ENCODE measurements around the gene ANKIB1.

Gene ANKIB1

DNA sequence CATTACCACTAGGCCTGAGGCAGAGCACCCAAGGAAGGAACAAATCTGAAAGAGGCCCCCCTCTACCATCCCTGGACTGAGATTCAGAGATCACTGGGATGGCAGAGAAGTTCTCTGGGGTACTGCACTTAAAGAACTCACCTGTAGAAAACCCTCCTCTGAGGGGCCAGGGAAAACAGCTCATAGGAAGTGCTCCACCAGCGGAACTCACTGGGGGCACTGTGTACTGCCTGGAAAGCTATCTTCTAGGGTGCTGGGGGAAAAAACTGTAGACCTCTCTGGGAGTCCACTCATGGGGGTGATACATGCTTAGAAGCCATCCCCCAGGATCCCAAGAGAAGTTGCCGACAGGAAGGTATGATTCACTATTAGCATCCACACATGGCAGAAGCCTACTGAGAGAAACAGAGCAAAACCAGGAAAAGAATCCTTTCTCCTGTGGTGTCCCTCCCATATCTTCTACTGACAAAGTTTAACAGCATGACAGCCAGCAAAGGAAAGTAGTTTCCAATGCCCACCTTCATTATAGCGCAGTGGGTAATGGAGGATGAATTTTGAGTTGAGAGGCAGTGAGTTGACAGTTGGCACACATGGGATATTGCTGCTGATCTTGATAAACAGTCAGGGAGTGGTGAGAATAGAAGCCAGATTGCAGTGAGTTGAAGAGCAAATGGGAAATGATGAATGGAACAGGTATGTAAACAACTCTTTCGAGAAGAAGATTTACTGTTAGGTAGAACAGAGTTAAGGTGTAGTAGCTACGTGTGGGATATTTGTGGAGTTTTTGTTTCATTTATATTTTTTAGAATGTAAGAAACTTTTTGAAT, 20.9 kb downstream of the ANKIB1 start:
- no peak overlapping the region for H3K4me3 ChIP-seq (ENCODE audit: low read depth, low read length)

DNA sequence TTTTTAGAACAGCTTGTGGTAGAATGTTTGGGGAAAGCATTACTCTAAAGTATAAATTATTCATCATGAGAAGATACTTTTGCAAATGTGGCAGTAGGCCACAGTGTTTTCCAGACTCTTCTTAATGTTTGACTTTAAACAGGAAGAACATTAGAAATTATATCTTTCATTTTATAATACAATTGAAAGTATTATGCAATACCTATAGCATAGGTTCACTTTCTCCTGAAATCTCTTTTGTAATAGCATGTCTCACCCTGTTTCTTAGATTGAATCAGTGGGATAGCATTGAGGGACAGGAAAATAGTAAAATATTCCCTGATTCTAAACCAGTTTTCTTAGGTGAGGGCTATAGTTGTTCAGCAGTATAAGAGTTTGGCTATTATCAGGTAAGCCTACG, 23.1 kb downstream of the ANKIB1 start:
- H3K4me3 ChIP-seq (ENCODE audit: low read depth, low read length) = no peak overlapping the region

DNA sequence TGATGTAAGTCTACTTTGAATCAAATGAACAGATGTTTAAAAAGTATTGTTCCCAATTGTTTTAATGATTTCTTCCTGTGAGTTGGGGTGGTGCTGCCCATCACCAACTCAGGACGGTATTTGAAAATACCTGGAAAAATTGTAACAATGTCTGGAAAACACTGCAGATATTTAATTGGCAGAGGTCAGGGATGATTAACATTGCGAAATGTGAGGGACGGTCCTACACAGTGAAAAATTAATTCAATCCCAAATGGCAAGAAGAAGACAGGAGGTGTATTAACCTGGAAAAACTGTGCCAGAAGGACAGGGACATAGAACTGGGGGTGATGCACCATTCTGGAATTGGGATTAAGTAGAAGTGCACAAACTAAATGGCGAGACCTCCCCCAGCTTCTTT, 29.6 kb downstream of the ANKIB1 start:
- H3K4me3 ChIP-seq (ENCODE audit: low read depth, low read length) = no peak overlapping the region

DNA sequence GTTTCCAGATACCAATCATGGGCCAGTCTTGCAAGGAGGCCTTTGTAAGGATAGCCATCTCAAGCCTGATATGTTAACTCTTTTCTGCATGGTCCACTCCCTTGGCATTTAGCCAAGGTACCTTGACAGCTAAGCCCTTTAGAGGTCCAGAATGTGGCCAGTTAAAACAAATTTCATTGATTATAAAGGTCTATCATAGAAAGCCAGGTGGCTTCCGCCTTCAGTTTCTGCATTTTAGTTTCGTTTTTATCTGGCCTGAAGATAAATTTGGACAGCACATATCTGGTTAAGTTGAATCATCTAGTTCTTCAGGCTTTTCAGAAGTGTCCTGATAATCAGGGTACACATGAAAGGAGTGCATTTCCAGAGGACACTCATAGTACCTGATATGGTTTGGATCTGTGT, 30.7 kb downstream of the ANKIB1 start:
- H3K4me3 ChIP-seq (ENCODE audit: low read depth, low read length) = no peak overlapping the region

DNA sequence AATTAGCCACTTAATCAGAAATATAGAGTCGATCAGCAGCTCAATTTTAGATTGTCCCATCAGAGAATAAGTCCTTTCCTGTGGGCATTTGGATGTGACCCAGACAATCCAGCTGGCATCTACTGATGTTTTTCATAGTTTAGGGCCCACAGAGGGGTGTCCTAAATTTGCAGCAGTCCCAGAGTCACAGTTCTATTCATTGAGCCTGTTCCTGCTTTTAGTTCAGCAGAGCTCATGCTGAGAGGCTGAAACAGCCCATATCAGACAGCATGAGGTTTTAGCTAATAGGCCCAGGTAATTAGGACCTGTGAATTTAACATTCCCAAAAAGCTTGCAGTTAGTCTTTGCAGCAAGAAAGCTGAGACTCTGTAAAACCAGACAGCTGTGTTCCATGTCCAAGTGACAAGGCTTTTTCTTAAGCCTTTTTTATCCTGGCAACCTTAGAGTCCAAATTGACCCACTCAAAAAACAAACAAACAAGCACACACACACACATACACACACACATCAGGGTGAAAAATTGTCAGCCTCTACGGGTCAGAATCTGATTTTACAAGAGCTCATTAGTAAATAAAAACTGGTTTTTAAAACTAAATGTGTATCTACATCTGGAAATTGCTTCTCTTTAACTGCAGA, 33.7 kb downstream of the ANKIB1 start:
- no peak overlapping the region for H3K4me3 ChIP-seq (ENCODE audit: low read depth, low read length)

DNA sequence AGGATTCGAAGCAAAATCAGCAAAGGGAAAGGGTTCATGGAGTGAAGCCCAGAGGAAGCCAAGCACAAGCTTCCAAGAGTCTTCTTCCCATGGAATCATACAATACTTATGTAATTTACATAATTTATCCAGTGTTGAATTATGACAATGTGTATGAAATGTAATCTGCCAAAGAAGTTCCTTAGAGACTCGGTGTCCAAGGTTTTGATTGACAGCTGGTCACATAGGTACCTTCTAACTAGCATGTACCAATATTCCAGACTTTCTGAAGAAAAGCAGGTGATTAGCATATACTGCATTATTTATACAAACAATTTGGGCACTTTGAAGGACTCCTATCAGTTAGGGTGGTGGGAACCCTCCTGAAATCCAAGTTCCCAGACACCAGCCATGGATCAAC, 35.3 kb downstream of the ANKIB1 start:
- H3K4me3 ChIP-seq (ENCODE audit: low read depth, low read length) = no peak overlapping the region

DNA sequence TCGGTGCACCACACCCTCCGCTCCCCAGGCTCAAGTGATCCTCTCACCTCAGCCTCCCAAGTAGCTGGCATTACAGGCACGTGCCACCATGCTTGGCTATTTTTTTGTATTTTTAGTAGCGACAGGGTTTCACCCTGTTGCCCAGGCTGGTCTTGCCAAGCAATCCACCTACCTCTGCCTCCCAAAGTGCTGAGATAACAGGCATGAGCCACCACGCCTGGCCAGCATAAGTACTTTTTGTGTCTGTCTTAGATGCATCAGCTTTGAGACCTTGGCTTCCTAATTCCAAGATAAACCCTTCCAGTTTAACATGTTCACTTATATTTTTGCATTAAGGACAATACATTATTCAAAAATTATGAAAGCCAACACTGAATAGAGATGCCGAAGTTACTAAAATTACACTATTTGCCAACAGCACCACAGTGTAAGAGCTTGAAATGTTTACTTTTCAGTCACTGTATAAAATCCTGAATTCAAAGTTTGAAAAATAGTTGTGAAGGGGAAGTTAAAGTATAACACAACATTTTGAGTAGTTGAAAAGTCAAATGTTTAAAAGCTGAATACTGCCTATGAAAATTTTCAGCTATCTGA, 36.5 kb downstream of the ANKIB1 start:
- no peak overlapping the region for H3K4me3 ChIP-seq (ENCODE audit: low read depth, low read length)

DNA sequence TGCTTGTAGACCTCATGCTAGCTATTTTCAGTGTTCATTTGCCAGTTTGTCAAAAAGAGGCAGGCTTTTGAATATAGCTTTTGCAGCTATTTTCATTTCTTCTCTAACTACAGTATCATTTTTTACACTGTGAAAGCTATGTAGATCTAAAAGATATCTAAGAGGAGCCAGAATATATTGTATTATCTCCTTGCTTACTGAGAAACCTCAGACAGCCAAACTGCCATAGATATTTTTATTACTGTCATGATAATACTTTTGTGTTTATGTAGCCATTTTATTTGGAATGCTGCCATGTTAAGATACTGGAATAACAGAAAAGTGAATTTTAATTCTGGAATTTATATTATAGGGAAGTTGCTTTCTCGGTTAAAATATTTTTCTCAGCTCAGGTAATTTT, 37.2 kb downstream of the ANKIB1 start:
- no peak overlapping the region for H3K4me3 ChIP-seq (ENCODE audit: low read depth, low read length)

DNA sequence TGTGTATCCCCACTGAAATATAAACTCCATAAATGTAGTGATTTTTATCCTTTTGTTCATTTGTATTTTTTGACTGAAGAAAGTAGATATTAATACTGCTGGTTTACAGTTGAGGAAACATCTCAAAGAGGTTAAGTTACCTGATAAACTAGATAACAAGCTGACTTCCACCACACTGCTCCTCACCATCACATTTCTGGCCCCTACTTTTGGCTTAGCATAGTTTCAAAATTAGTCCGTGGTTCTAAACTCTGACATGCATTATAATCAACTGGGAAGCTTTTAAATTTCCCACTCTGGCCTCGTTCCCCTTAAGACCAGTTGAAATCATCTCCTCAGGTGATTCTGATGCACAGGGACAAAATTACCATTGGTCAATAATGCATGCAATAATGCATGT, 43.5 kb downstream of the ANKIB1 start:
- no peak overlapping the region for H3K4me3 ChIP-seq (ENCODE audit: low read depth, low read length)

DNA sequence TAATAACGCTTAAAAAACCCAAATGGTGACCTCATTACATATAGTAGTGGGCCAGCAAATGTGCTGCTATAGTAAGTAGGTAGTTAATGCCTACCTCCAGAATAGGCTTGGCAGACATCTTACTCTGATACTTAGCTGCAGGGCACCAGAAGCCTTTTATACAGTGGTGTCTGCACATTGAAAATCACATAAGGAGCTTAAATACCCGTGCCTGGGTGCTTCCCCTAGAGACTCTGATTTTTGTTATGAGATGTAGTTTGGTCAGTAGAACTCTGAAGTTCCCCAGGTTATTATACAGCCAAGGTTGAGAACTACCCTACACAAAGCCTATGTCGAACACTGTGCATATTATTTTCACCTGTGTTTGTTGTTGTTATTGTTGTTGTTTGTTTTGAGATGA, 47.2 kb downstream of the ANKIB1 start:
- no peak overlapping the region for H3K4me3 ChIP-seq (ENCODE audit: low read depth, low read length)

DNA sequence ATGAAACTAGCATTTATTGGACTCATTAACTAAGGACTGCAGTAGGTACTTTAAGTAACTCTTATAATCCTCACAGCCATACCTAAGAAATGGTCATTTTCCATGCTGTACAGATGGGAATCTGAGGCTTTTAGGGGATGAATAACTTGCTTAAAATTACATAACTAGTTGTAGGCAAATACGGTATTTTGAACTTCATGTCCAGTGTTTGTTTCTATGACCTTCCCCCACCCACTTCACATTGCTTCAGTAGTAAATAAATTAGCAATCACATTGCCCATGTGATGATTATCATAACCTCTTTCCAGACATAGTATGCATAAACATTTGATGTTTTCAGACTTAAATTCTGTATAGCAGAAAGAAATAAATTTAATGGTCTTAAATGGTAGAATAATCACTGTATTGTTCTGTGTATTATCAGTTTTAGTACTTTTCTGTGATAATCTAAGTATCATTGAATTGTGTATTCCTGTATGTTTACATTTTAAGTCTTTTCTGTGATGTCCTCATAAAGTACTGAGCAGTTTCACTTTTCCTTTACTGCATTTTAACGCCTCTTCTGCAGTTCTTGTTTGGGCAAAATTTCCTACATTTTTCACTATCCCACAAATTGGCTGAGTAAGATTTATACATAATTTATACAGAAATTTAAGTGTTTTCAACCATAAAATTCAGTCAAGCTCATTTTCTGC, 48.3 kb downstream of the ANKIB1 start:
- no peak overlapping the region for H3K4me3 ChIP-seq (ENCODE audit: low read depth, low read length)

DNA sequence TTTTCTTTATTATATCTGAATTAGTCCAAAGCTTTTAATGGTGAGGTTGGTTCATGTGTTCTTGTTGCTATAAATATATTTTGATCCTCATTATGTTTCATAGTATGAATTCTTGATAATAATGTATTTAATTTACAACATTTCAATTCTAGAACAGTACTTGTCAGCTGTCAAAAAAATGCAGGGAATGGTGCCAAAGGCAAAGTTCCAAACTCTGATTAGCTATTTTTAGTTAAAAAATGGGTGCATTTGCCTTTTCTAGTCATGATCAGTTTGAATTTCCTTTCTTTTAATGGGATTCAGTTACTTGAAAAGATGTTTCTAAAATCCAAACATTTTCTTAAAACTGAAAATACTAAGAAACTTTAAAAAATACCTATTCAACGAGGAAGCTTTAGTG, 49.6 kb downstream of the ANKIB1 start:
- no peak overlapping the region for H3K4me3 ChIP-seq (ENCODE audit: low read depth, low read length)

DNA sequence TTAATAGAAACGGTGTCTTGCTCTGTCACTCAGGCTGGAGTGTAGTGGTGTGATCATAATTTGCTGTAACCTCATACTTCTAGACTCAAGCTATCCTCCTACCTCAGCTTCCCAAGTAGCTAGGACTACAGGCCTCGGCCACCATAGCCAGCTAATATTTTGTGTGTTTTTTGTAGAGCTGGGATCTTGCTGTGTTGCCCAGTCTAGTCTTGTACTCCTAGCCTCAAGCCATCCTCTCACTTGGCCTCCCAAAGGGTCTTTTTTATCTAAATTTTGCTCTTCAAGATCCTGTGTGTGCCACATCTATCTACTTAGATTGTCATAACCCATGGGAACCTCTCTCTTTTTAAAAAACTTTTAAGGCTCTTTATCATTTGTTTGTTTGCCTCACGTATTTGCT, 50.5 kb downstream of the ANKIB1 start:
- no peak overlapping the region for H3K4me3 ChIP-seq (ENCODE audit: low read depth, low read length)

DNA sequence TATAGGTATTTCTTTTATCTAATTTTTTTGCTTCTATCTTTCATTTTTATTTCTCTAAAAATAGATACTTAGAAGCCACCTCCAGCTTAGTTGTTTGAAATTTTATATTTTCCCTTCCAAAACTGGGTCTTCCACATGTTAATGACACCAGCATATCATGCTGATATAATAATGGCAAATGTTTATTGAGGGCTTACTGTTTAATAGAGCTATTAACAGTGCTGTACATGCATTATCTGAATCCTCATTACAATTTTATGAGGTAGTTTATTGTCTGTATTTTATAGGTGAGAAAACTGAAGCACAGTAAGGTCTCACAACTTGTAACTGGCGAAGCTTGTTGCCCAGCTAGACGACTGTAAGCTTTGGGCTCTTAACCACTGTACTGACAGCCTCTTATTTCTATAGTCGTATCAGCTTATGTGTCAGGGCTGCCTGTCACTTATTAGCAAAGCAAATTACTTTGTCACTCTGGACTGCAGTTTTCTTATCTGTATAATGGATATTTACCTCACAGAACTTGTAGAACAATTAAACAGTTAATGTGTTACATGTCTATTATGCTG, 51.2 kb downstream of the ANKIB1 start:
- no peak overlapping the region for H3K4me3 ChIP-seq (ENCODE audit: low read depth, low read length)

DNA sequence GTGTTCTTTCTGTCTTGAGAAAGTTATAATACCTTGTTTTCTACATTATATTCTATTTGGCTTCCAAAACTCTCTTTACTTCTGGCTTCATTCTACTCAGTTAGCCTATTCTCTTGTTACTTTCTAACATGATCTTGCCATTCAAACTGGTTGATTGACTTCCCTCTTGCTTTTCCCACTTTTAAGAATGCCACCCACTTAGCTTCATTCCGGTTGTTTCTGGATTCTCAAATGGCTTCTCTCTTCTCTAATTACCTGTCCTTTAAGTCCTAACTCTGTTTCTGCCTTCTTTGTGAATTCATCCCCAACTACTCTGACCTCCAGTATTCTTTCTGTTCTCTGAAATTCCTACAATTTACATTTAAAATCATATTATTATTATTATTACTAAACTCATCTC, 52.0 kb downstream of the ANKIB1 start:
- no peak overlapping the region for H3K4me3 ChIP-seq (ENCODE audit: low read depth, low read length)

DNA sequence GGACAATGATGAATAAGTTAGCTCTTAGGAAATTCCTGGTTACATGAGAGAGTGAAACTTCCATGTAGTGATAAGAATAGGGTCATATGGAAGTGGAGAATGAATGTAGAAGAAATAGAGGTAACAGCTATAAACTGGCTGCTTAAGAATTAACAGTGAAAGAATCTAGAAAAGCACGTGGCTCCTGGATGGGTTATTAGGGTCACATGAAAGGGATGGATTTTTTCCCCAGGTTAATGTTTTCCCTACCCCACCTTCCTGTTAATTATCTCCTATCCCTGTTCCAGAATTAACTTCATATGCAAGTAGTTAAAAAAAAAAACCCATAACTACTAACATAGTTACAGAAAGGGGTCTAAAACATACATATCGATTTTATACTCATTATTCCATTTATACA, 58.0 kb downstream of the ANKIB1 start:
- H3K4me3 ChIP-seq (ENCODE audit: low read depth, low read length) = no peak overlapping the region

DNA sequence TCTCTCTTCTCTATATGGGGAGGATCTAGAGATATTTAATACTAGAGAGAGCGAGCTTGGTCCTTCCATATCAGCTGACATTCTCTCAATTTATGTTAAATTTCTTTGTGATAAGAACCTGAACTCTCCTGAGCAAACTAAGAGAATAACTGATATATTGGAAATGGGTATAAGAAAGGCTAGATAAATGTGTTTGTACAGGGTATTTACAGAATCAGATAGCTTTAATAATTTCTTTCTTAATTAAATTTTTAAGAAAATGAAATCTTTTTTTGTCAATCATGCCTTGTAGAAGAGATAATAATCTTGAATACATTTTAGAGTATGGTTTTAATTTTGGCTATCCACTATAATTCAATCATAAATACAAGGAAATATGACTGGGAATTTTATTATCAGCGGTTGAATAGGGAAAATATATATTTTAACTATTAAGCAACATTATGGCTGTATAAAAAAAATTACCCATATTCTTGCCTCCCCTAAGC, 58.7 kb downstream of the ANKIB1 start:
- no peak overlapping the region for H3K4me3 ChIP-seq (ENCODE audit: low read depth, low read length)

DNA sequence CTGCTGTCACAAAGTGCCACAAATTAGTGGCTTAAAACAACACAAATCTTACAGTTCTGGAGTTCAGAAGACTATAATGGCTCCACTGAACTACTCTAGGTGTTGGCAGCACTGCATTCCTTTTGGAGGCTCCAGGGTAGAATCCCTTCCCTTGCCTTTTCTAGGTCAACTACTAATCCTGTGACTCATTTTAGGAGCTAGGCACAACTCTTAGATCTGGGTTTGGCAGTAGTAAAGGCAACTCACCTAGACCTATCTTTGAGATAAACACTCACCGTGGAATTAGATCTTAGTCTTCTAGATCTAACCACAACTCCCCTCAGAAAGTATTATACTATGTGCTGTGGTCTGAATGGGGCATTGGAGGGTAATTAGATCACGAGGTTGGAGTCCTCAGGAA, 60.4 kb downstream of the ANKIB1 start:
- no peak overlapping the region for H3K4me3 ChIP-seq (ENCODE audit: low read depth, low read length)

DNA sequence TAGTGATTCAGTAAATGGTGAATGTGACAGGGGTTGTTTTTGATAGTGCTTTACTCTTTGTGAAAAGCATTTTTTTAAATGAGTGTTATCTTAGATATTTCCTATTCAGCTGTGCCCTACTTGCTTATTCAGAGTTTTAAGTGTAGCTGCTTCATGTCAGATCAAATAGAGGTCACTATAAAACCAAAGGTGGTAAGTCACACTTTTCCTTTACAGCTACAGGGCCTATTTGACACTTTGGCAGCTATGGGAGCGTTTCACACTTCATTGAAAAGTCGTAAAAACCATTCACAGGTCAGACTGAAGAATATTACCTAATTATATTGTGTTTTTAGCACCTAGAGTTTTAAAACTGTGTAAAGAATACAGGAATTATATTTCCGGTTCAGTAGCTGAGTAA, 67.3 kb downstream of the ANKIB1 start:
- H3K4me3 ChIP-seq (ENCODE audit: low read depth, low read length) = no peak overlapping the region

DNA sequence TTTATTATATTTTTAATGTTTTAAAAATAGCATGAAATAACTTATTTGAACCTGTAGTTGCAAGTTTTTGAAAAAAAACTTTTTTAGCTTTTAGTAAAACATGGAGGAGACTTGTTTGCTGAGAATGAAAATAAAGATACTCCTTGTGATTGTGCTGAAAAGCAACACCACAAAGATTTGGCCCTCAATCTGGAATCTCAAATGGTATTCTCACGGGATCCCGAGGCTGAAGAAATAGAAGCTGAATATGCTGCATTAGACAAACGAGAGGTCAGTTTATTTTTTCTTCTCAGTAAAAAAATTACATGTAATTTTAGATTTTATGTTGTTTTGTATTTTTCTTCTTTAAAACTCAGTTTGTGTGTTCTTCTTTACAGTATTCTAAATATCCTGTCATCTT, 73.5 kb downstream of the ANKIB1 start:
- H3K4me3 ChIP-seq (ENCODE audit: low read depth, low read length) = no peak overlapping the region

DNA sequence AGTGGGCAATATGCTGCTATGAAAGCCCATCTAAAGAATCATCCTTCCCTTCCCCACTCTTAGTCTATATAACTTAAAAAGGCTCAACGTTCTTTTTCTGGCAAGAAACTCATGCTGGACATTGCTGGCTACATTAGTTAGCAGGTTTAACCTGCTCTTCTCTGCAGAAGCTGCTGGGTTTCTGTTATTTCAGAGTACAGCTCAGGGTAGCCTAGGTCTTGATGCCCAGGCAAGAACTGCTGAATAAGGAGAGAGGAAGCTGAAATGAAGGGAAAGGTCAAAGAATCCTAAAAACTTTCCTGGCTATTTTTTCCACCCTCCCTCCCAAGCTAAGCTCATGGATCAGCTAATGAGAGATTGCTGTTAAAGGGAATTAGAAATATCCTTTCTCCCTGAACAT, 79.4 kb downstream of the ANKIB1 start:
- no peak overlapping the region for H3K4me3 ChIP-seq (ENCODE audit: low read depth, low read length)
